ENCODE results near the gene TRAPPC12.

TRAPPC12 gene

GRCh38 chr2:3408781-3409180, 29.3 kb downstream of the TRAPPC12 start:
- no peak for DNase-seq (ENCODE audit: low read depth)

- DNase-seq (ENCODE audit: low read depth): no peak
Measured at GRCh38 chr2:3409627-3410170, 30.2 kb downstream of the TRAPPC12 start.

GRCh38 chr2:3411103-3411502, 31.6 kb downstream of the TRAPPC12 start:
- no peak for DNase-seq (ENCODE audit: low read depth)

- DNase-seq (ENCODE audit: low read depth): no peak
Measured at GRCh38 chr2:3413697-3414096, 34.2 kb downstream of the TRAPPC12 start.

GRCh38 chr2:3414133-3414860, 34.8 kb downstream of the TRAPPC12 start:
- DNase-seq (ENCODE audit: low read depth): no peak

GRCh38 chr2:3418766-3419404, 39.4 kb downstream of the TRAPPC12 start:
- DNase-seq (ENCODE audit: low read depth): no peak

- DNase-seq (ENCODE audit: low read depth): no peak
Measured at GRCh38 chr2:3420076-3420768, 40.7 kb downstream of the TRAPPC12 start.

GRCh38 chr2:3420769-3421397, 41.4 kb downstream of the TRAPPC12 start:
- no peak for DNase-seq (ENCODE audit: low read depth)

GRCh38 chr2:3421580-3421979, 42.1 kb downstream of the TRAPPC12 start:
- no peak for DNase-seq (ENCODE audit: low read depth)

GRCh38 chr2:3422161-3422779, 42.8 kb downstream of the TRAPPC12 start:
- no peak for DNase-seq (ENCODE audit: low read depth)

GRCh38 chr2:3423492-3424170, 44.1 kb downstream of the TRAPPC12 start:
- DNase-seq (ENCODE audit: low read depth): peak; percentile 22

GRCh38 chr2:3424171-3424795, 44.8 kb downstream of the TRAPPC12 start:
- no peak for DNase-seq (ENCODE audit: low read depth)

GRCh38 chr2:3426615-3427014, 47.1 kb downstream of the TRAPPC12 start:
- DNase-seq (ENCODE audit: low read depth): no peak

- no peak for DNase-seq (ENCODE audit: low read depth)
Measured at GRCh38 chr2:3427272-3427671, 47.8 kb downstream of the TRAPPC12 start.

- DNase-seq (ENCODE audit: low read depth): no peak
Measured at GRCh38 chr2:3428577-3428976, 49.1 kb downstream of the TRAPPC12 start.

- no peak for DNase-seq (ENCODE audit: low read depth)
Measured at GRCh38 chr2:3429066-3429610, 49.6 kb downstream of the TRAPPC12 start.

GRCh38 chr2:3430172-3430571, 50.7 kb downstream of the TRAPPC12 start:
- DNase-seq (ENCODE audit: low read depth): peak; percentile 34

- no peak for DNase-seq (ENCODE audit: low read depth)
Measured at GRCh38 chr2:3430740-3431490, 51.4 kb downstream of the TRAPPC12 start.

GRCh38 chr2:3432067-3432466, 52.6 kb downstream of the TRAPPC12 start:
- DNase-seq (ENCODE audit: low read depth): no peak

All from fibroblast of gingiva (primary cell).